Stimulated activated CD4-positive, alpha-beta T cell treated with anti-CD3 and anti-CD28 coated beads, TNF-alpha, amount 100 ng/mL, for 24 hours (primary cell): Measurements from ENCODE around the gene RUNX2.
A peak's percentile ranks its signal among the peaks of the same experiment; 100 is the strongest.

Experiments
- DNase-seq, 3 experiments: peaks; one replicate each; pipeline ENCODE4 v3.0.0-alpha.2; 2020; ENCODE audit warnings: low read depth in 3 of 3

The RUNX2 gene

GRCh38 chr6:45617441-45617840 lies 289.3 kb downstream of the RUNX2 start:
- no peak for DNase-seq

- no peak for DNase-seq
Measured at GRCh38 chr6:45618259-45618658, 290.1 kb downstream of the RUNX2 start.

GRCh38 chr6:45619211-45619760 lies 291.2 kb downstream of the RUNX2 start:
- DNase-seq = no peak

- DNase-seq = no peak
Measured at GRCh38 chr6:45619994-45620471, 291.9 kb downstream of the RUNX2 start.

GRCh38 chr6:45624228-45624627 lies 296.1 kb downstream of the RUNX2 start:
- no peak for DNase-seq

GRCh38 chr6:45625191-45625664 lies 297.1 kb downstream of the RUNX2 start:
- peak in 1 of 3 experiments; percentile 19 for DNase-seq

GRCh38 chr6:45626087-45626891 lies 298.2 kb downstream of the RUNX2 start:
- DNase-seq = peak in 1 of 3 experiments; percentile 21

- no peak for DNase-seq
Measured at GRCh38 chr6:45630314-45630713, 302.2 kb downstream of the RUNX2 start.

- DNase-seq = no peak
Measured at GRCh38 chr6:45630801-45631200, 302.7 kb downstream of the RUNX2 start.

GRCh38 chr6:45631396-45631795 lies 303.3 kb downstream of the RUNX2 start:
- no peak for DNase-seq

GRCh38 chr6:45633272-45633908 lies 305.3 kb downstream of the RUNX2 start:
- no peak for DNase-seq

GRCh38 chr6:45634231-45634630 lies 306.1 kb downstream of the RUNX2 start:
- DNase-seq = no peak

GRCh38 chr6:45635284-45635867 lies 307.2 kb downstream of the RUNX2 start:
- DNase-seq = no peak

- DNase-seq = no peak
Measured at GRCh38 chr6:45637056-45637455, 308.9 kb downstream of the RUNX2 start.

GRCh38 chr6:45637611-45638257 lies 309.6 kb downstream of the RUNX2 start:
- DNase-seq = no peak

- DNase-seq = no peak
Measured at GRCh38 chr6:45640081-45640491, 312.0 kb downstream of the RUNX2 start.

- DNase-seq = no peak
Measured at GRCh38 chr6:45640811-45641210, 312.7 kb downstream of the RUNX2 start.

GRCh38 chr6:45642331-45643125 lies 314.4 kb downstream of the RUNX2 start:
- DNase-seq = no peak

GRCh38 chr6:45643126-45643525 lies 315.0 kb downstream of the RUNX2 start:
- no peak for DNase-seq

- DNase-seq = no peak
Measured at GRCh38 chr6:45644720-45645119, 316.6 kb downstream of the RUNX2 start.

- DNase-seq = no peak
Measured at GRCh38 chr6:45645302-45645701, 317.2 kb downstream of the RUNX2 start.
